ENCODE data around the gene AGR2.

- TF ChIP-seq, protein P1, sequence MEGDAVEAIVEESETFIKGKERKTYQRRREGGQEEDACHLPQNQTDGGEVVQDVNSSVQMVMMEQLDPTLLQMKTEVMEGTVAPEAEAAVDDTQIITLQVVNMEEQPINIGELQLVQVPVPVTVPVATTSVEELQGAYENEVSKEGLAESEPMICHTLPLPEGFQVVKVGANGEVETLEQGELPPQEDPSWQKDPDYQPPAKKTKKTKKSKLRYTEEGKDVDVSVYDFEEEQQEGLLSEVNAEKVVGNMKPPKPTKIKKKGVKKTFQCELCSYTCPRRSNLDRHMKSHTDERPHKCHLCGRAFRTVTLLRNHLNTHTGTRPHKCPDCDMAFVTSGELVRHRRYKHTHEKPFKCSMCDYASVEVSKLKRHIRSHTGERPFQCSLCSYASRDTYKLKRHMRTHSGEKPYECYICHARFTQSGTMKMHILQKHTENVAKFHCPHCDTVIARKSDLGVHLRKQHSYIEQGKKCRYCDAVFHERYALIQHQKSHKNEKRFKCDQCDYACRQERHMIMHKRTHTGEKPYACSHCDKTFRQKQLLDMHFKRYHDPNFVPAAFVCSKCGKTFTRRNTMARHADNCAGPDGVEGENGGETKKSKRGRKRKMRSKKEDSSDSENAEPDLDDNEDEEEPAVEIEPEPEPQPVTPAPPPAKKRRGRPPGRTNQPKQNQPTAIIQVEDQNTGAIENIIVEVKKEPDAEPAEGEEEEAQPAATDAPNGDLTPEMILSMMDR (IDR thresholded peaks at IDR 0.05; ENCODE audit: poor library complexity): no peak
- no peak for TF ChIP-seq EZH2phosphoT487 (IDR thresholded peaks at IDR 0.05; ENCODE audit: low read depth, severe bottlenecking, unreplicated experiment)
Measured at GRCh38 chr7:16817536-16817935, 12.7 kb upstream of the AGR2 start.

Data from hepatocyte (in vitro differentiated cells).